ENCODE measurements around the gene PTGES2.

PTGES2 gene

GRCh38 chr9:128127568-128127989 is at the start of gene PTGES2:
TSS of gene PTGES2 (minus strand) at chr9:128127729. CDS start at chr9:128127717, 12 bp downstream.
- DNase-seq (ENCODE audit: low read depth in 2 of 2): peak; percentile 56 to 69

DNA sequence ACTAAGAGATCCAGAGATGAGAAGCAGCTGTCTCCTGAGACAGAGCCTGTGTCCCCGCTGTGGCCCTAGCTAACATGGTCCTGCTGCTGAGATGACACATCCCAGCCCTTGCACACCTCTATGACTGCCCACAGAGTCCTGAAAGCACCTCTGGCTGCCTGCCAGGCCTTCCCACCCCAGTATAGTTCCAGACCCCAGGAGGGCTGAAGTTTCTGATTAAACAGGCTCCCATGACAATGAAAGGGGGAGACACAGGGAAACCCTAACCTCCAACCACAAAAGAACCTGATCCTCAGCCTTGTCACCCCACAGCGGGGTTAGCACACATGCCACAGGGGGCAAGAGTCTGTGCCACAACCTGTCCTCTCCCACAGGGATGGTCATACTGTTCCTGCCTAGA is 48.2 kb upstream of the PTGES2 start:
- no peak for DNase-seq (ENCODE audit: low read depth in 2 of 2)

- DNase-seq (ENCODE audit: low read depth in 2 of 2): no peak
Measured at GRCh38 chr9:128175102-128175563, 47.6 kb upstream of the PTGES2 start.

GRCh38 chr9:128174062-128174461 is 46.5 kb upstream of the PTGES2 start:
- no peak for DNase-seq (ENCODE audit: low read depth in 2 of 2)

- no peak for DNase-seq (ENCODE audit: low read depth in 2 of 2)
Measured at GRCh38 chr9:128169925-128170324, 42.4 kb upstream of the PTGES2 start.

- DNase-seq (ENCODE audit: low read depth in 2 of 2): no peak
Measured at GRCh38 chr9:128169492-128169891, 42.0 kb upstream of the PTGES2 start.

- no peak for DNase-seq (ENCODE audit: low read depth in 2 of 2)
Measured at GRCh38 chr9:128168731-128169308, 41.3 kb upstream of the PTGES2 start.

DNA sequence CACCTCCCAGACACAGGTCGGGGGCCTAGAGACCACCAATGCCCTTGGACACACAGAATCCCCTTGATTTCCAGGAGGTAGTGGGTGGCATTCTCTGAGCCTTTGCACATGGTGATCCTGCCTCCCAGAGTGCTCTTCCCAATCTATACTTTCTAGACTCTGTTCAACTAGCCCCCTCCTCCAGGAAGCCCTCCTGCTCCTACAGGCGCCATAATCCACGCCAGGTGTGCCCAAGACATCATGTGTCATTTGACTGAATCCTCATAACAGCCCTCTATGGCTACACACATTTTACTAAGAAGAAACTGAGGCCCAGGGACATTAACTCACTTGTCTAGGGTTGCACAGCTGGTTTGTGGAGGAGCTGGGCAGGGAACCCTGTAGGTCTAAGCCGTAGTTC is 39.7 kb upstream of the PTGES2 start:
- DNase-seq (ENCODE audit: low read depth in 2 of 2): no peak

- no peak for DNase-seq (ENCODE audit: low read depth in 2 of 2)
Measured at GRCh38 chr9:128166169-128166568, 38.6 kb upstream of the PTGES2 start.

GRCh38 chr9:128164307-128164885 is 36.9 kb upstream of the PTGES2 start:
- DNase-seq (ENCODE audit: low read depth in 2 of 2): no peak

GRCh38 chr9:128163523-128164306 is 36.2 kb upstream of the PTGES2 start:
- DNase-seq (ENCODE audit: low read depth in 2 of 2): no peak

DNA sequence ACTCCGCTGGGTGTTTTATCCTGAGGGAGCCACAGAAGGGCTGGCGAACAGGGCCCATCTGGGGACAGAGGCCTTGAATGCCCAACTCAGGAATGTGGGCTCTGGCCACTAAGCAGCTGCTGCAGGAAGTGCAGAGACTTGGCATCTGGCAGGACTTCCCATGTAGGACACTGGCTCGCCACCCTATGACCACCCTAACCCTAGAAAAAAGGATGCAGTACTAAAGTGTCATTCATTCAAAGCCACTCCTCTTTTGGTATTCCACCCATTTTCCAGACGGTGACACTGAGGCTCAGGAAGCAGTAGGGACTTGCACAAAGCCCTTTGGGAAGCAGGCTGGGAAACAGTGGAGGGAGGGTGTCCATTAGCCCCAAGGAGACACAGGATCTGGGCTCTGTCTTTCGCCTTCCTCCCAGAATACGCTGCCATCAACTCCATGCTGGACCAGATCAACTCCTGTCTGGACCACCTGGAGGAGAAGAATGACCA is 35.5 kb upstream of the PTGES2 start:
- no peak for DNase-seq (ENCODE audit: low read depth in 2 of 2)

DNA sequence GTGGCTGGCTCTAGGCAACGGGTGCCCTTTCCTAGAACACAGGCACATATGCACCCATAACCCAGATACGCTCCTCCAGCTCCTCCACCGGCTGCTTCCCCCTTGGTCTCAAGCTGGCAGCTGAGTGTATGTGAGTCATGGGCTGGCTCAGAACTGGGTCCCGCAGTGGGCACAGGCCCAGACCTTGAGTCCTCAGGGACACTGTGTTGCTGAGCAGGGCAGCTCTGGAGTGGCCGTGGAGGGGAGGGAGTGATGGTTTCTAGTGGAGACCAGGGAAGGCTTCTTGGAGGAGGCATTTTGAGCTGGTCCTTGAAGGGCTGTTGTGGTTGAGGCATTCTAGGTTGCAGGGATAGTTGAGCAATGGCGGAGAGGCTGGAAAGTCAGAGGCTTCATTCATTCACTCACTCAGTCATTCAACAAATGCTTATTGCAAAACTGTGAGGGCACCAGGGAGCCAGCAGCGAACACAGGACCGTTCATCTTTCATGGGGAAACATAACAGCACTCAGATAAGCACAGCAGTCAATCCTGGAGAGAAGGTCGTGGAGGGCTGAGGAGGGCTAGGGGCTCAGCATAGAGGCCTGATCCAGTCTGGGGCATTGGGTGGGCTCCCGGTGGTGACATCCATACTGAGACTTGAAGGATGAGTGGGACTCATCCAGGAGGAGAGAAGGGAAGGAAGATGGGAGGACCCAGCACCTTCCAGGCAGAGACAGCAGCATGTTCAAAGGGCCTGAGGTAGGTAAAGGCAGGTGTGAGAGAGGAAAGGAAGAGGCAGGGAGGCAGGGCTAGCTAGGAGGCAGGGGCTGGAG is 34.9 kb upstream of the PTGES2 start:
- DNase-seq (ENCODE audit: low read depth in 2 of 2): no peak

DNA sequence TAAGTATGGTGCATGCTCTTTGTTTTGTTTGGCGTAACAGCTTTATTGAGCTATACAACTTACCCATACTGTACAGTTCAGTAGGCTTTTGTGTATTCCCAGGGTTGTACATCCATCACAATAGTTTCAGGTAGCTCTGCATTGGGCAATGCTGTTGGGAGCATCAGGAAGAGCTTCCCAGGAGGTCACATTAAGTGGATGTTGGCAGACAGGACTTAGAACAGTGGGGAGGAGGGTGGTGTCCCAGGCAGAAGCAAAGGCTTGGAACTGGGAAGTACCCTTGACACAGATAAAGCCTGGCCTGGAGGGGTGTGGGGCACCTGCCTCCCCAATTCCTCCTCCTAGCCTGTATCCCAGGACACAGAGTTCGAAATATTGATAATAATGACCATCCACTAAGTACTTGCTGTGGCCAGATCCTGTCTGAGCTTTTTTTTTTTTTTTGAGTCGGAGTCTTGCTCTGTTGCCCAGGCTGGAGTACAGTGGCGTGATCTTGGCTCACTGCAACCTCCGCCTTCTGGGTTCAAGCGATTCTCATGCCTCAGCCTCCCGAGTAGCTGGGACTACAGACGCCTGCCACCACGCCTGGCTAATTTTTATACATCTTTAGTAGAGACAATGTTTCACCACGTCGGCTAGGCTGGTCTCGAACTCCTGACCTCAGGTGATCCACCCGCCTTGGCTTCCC is 33.8 kb upstream of the PTGES2 start:
- DNase-seq (ENCODE audit: low read depth in 2 of 2): no peak

- DNase-seq (ENCODE audit: low read depth in 2 of 2): peak; percentile 18 to 51
Measured at GRCh38 chr9:128160603-128160987, 33.1 kb upstream of the PTGES2 start.

DNA sequence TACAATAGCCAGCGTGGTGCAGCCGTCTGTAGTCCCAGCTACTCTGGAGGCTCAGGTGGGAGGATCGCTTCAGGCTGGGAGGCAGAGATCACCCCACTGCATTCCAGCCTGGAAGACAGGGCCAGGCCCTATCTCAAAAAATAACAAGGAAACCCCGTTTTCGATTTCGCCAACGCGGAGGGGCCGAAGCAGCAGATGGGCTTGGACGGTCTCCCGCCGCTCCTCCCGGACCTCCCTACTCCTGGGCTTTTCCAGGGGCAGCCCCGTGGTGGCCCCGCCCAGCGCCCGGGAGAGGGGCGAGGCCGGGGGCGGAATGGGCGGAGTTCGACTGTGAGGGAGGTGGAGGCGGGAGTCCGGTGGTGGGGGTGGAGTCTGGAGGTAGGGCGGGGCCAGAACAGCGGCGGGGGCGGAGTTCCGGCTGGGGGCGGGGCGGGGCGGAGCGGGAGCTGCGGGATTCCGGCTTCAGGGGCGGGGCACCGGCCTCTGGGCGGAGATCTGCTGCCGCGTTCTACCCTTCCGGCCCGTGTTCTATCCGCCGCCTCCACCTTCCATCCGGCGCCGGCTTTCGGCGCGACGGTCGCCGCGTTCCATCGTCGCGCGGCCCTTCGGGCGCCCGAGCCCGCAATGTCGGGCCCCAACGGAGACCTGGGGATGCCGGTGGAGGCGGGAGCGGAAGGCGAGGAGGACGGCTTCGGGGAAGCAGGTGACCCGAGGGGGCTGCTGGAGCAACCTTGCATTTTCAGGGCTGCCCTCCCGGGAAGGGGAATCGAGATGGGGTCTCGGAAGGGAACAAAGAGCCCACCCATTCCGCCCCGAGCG is 32.5 kb upstream of the PTGES2 start, which contains the start of gene BBLN:
Gene BBLN (plus strand): TSS at position 482 of the 819 bp plus-strand sequence. CDS start 143 bp downstream, at position 625.
- peak; percentile 87 to 93 for DNase-seq (ENCODE audit: low read depth in 2 of 2)

- peak in 1 of 2 experiments; percentile 12 for DNase-seq (ENCODE audit: low read depth in 2 of 2)
Measured at GRCh38 chr9:128159522-128159783, 31.9 kb upstream of the PTGES2 start.

DNA sequence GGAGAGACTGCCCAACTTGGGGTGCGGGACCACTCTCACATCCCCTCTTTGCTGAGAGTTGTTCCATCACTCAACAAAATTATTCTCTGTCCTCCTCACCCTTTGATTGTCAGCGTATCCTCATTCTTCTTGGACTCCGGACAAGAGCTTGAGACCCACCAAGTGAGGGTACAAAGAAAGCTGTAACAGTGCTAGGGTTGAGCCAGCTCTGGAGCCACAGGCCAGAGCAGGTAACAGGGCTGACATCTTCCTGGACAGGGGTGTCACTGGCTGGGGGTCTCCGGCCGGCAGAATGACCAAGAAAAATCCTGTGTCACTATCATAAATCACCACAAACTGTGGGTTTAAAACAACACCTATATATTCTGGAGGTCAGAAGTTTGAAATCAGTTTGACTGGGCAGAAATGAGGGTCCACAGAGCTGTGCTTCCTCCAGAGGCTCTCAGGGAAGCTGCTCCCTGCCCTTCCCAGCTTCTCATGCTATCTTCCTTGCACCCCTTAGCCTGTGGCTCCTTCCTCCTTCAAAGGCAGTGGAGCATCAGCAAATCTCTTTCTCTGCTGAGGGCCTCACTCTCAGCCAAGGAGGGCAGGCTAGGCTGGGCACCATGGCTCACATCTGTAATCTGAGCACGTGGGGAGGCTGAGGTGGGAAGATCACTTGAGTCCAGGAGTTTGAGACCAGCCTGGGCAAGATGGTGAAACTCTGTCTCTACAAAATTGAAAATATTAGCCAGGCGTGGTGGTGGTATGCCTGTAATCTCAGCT is 28.4 kb upstream of the PTGES2 start:
- no peak for DNase-seq (ENCODE audit: low read depth in 2 of 2)

- no peak for DNase-seq (ENCODE audit: low read depth in 2 of 2)
Measured at GRCh38 chr9:128153947-128154695, 26.6 kb upstream of the PTGES2 start.
